ENCODE data around the gene CFL1.

CFL1 gene

DNA sequence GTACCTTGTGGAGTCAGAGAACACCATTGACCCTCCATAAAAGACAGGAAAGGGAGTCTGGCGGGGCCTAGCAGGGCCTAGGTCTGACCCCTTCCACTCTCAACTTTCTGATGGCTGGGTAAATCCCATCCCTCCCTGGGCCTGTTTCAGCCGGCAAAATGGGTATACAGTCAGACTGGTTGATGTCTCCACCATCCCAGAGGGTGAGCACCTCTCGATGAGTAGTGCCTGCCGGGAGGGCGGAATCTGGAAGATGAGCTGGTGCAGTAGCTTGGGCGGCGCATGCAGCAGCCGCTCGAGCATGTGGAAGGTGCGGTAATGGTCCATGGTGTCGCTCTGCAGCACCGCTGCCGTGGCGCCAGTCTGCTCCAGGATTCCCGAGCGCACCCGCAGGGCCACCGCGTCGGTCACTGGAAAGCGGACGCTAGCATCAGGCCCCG lies 29.8 kb upstream of the CFL1 start:
- TF ChIP-seq, protein P1, sequence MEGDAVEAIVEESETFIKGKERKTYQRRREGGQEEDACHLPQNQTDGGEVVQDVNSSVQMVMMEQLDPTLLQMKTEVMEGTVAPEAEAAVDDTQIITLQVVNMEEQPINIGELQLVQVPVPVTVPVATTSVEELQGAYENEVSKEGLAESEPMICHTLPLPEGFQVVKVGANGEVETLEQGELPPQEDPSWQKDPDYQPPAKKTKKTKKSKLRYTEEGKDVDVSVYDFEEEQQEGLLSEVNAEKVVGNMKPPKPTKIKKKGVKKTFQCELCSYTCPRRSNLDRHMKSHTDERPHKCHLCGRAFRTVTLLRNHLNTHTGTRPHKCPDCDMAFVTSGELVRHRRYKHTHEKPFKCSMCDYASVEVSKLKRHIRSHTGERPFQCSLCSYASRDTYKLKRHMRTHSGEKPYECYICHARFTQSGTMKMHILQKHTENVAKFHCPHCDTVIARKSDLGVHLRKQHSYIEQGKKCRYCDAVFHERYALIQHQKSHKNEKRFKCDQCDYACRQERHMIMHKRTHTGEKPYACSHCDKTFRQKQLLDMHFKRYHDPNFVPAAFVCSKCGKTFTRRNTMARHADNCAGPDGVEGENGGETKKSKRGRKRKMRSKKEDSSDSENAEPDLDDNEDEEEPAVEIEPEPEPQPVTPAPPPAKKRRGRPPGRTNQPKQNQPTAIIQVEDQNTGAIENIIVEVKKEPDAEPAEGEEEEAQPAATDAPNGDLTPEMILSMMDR (IDR thresholded peaks at IDR 0.05; ENCODE audit: low read depth, low read length): no peak
- H3K4me3 ChIP-seq (ENCODE audit: low read depth, low read length): peak overlapping the region; percentile 65
- in situ Hi-C loops (cut with HindIII; ENCODE audit: low sequenced_read_pairs): no loop called here
- DNase-seq (ENCODE audit: low read depth, low spot score): no peak

DNA sequence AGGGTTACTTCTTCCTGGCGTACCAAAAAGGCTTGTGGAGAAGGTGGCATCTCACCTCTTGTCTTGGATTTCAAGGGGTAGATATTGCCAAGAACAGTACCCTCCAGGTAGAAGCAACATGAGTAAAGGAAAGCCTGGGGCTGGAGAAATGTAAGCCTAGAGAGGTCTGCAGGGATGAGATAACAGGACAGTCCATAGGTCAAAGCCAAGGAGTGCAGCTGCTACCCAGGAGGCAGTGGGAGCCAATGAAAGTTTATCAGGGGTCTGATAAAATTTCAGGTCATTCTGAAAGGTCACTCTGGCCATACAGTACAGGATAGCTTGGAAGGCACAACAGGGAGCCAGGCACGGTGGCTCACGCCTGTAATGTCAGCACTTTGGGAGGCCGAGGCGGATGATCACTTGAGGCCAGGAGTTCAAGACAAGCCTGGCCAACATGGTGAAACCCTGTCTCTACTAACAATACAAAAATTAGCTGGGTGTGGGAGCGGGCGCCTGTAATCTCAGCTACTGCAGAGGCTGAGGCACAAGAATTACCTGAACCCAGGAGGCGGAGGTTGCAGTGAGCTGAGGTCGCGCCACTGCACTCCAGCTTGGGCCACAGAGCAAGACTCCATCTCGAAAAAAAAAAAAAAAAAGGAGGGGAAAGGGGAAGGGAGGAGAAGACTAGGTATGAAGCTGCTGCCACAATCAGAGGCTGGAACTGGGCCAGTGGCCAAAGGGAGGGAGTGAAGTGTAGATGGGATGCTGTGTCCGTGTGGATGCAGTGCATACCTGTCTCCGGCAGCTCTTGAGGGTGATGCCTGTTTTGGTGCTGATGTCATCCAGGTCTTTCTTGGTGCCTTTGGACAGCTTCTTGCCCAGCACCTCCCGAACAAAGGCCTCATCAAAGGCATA lies 29.1 kb upstream of the CFL1 start:
- DNase-seq (ENCODE audit: low read depth, low spot score): no peak
- in situ Hi-C loops (cut with HindIII; ENCODE audit: low sequenced_read_pairs): no loop called here
- peak overlapping the region; percentile 65 for H3K4me3 ChIP-seq (ENCODE audit: low read depth, low read length)
- TF ChIP-seq, protein P1 (IDR thresholded peaks at IDR 0.05; ENCODE audit: low read depth, low read length): no peak

DNA sequence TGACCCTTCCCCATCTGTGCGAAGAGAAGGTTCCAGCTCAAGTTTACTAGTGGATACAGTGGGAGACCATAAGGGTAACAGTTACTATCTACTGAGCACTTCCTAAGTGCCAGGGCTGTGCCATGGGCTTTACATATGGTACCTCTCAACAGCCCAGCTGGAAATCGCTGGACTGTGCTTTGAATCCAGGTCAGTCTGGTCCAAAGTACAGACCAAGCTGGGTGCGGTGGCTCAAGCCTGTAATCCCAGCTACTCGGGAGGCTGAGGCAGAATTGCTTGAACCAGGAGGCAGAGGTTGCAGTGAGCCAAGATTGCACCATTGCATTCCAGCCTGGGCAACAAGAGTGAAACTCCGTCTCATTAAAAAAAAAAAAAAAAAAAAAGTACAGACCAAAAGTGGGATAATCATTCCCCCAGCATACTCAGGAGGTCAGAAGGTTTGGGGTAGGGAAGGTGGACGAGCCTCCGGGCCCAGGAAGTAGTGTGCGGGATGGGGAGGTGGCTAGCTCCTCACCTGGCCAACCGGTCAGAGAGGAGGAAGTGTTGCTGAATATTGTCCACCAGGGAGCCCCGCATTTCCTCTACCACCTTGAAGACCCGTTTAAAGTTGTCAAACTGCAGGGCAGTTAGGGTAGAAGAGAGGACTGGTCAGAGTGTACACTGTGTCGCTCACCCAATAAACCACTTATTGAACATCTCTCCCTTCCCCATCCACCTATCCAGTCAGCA lies 28.0 kb upstream of the CFL1 start:
- DNase-seq (ENCODE audit: low read depth, low spot score): no peak
- in situ Hi-C loops (cut with HindIII; ENCODE audit: low sequenced_read_pairs): no loop called here
- TF ChIP-seq, protein P1 (IDR thresholded peaks at IDR 0.05; ENCODE audit: low read depth, low read length): no peak
- no peak overlapping the region for H3K4me3 ChIP-seq (ENCODE audit: low read depth, low read length)

DNA sequence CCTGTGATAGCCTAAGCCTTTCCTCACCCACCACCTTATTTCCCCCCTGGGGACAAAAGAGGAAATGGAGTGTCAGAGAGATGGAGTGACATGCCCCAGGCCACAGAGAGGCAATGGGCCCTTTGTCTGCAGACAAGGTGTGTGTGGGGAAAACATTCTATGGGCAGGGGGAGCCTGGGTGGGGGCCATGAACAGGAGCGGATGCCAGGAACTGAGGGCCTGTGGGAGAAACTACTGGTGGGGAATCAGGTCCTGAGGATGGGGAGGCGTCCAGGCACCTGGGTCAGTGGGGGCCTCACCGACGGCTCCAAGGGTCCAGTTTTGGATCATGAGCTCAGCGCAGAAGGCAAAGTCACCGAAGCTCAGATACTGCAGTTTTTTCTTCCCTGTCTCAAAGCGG lies 27.3 kb upstream of the CFL1 start:
- no peak overlapping the region for H3K4me3 ChIP-seq (ENCODE audit: low read depth, low read length)
- in situ Hi-C loops (cut with HindIII; ENCODE audit: low sequenced_read_pairs): no loop called here
- TF ChIP-seq, protein P1 (IDR thresholded peaks at IDR 0.05; ENCODE audit: low read depth, low read length): no peak
- no peak for DNase-seq (ENCODE audit: low read depth, low spot score)

DNA sequence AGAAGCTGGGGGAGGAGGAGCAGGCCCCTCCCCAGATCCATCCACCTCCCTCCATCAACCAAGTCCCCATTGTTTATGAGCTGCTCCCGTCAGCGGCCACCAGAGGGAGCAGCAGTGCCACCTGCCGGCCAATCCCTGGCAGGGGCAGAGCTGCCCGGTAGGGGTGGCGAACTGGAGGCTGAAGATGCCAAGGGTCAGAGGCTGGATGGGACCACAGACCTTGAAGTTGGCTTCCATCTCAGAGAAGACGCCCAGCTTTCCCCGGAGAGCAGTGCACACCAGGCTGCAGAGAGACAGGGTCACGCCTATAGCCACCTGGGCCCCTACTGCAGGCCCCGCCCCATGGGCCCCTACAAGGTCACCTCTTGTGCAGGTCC lies 26.7 kb upstream of the CFL1 start:
- peak; percentile 70 for DNase-seq (ENCODE audit: low read depth, low spot score)
- no peak overlapping the region for H3K4me3 ChIP-seq (ENCODE audit: low read depth, low read length)
- TF ChIP-seq, protein P1 (IDR thresholded peaks at IDR 0.05; ENCODE audit: low read depth, low read length): peak; percentile 100
- in situ Hi-C loops (cut with HindIII; ENCODE audit: low sequenced_read_pairs): no loop called here

DNA sequence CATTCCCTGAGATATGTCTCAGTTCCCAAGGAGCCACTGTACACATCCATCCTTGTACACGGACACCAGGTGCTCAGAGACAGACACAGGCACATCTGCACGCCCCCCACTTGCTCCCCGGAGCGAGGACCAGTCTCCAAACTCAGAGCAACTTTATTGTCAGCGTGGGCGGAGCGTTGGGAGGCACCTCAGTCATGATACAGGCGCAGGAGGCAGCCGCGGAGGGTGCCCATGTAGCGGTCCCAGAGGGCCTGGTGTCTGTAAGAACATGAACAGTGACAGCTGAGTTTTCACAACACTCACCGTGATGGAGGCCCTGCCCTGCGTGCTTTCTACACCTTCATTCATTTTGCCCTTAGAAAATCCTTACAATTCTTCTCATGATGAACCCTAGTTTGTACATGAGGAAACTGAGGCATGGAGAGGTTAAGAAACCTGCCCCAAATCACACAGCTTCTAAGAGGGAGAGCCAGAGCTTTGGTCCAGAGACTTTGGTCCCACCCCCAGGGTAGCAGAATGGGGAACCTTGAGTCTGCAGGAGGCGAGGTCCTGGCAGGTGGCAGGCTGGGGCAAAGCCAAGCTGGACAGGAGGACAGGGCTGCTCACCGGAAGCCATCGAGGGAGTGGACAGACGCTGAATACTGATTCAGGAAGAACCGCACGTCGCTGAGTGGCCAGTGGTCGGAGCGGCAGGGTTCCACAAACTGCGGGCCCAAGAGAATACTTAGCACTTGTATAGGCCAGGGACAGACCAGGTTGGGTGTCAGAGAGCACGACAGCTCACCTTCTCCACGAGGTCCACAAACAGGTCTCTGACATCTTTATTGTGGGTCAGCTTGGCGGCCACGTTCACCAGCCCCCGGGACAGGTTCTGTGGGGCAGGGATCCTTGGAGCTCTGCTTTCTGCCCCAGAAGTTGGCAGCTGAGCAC lies 26.1 kb upstream of the CFL1 start:
- no peak overlapping the region for H3K4me3 ChIP-seq (ENCODE audit: low read depth, low read length)
- TF ChIP-seq, protein P1 (IDR thresholded peaks at IDR 0.05; ENCODE audit: low read depth, low read length): no peak
- no peak for DNase-seq (ENCODE audit: low read depth, low spot score)
- in situ Hi-C loops (cut with HindIII; ENCODE audit: low sequenced_read_pairs): no loop called here

All from astrocyte of the spinal cord (primary cell).